Measurements from ENCODE around the gene CSNK1G2.

CSNK1G2 gene

DNA sequence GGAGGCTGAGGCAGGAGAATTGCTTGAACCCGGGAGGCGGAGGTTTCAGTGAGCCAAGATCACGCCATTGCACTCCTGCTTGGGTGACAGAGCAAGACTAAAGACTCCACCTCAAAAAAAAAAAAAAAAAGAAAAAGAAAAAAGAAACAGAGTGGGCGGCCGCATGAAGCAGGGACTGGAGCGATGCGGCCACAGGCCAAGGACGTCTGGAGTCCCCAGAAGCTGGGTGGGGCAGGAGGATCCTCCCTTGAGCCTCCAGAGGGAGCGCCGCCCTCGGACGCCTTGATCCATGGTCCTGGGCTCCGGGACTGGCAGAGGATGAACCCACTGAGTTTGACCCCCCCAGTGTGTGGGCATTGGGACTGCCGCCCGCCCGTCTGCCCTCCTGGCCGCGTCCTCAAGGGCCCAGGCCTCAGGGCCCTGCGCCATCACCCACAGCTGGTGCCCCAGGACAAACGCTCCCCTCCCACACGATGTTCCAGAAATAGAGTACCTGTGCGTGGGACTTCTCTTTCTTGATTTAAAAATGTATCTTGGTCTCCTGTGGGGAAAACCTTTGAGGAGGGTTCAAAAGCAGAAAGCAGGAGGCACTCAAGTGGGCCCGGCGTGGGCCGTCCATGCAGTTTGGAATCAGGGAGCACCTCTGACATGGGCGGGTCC is 59.0 kb downstream of the CSNK1G2 start:
- in situ Hi-C loops (cut with MboI; ENCODE audit: low pct_unique_long_range_greater_than_20kb, low sequenced_read_pairs) = no loop called here
- no peak for DNase-seq

DNA sequence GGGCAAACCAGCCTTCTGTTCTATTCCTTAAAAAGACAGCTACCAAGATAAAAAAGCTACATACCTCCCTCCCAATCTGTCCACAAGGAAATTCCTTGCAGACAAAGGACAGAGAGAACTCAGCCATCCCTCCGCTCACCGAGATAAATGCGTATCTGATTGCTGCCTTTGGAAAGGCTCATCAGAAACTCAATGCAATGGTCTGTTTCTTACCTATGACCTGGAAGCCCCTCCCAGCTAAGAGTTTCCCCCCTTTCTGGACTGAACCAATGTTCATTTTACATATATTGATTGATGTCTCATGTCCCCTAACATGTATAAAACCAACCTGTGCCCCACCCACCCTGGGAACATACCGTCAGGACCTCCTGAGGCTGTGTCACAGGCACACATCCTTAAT is 62.9 kb downstream of the CSNK1G2 start:
- in situ Hi-C loops (cut with MboI; ENCODE audit: low pct_unique_long_range_greater_than_20kb, low sequenced_read_pairs) = no loop called here
- no peak for DNase-seq

DNA sequence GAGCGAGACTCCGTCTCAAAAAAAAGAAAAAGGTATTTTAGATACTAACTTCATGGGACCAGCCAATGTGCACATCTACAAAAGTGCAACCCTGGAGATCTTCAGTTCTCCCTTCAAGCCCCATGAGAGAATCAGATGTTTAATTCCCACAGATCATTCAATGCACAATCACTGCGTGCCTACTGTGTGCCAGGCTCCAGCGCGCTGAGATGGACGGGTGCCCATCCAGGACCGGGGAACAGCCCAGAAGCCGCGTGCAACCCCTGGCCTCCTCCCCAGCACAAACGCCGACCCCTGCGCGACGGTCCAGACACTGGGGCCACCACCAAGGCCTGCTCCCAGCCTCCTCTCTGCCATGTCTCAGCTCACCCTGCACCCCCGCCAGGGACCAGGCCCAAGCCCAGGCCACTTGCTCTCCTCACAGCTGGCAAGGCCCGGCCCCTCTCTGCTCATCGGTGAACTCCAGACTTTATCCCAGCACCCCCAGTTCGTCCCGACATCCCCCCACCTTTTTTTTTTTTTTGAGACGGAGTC is 69.2 kb downstream of the CSNK1G2 start:
- in situ Hi-C loops (cut with MboI; ENCODE audit: low pct_unique_long_range_greater_than_20kb, low sequenced_read_pairs) = no loop called here
- DNase-seq = no peak

DNA sequence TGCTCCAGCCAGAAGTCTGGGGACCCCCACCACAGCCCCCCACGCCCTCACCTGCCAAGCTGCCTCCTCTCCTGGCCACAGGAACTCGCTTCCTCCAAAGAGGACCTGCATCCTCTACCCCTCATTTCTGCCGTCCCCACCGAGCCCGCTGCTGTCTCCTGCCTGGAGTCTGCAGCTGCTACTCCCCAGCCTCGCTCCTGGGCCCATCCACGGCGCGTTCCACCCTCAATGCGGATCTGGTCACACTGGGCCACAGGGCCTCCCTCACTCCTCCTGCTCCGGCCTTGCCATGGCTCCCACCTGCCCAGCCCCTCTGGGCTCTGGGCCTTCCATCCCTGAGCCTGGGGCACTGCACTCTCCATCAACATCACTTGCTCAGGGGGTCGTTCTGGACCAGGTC is 70.2 kb downstream of the CSNK1G2 start:
- in situ Hi-C loops (cut with MboI; ENCODE audit: low pct_unique_long_range_greater_than_20kb, low sequenced_read_pairs) = no loop called here
- no peak for DNase-seq

DNA sequence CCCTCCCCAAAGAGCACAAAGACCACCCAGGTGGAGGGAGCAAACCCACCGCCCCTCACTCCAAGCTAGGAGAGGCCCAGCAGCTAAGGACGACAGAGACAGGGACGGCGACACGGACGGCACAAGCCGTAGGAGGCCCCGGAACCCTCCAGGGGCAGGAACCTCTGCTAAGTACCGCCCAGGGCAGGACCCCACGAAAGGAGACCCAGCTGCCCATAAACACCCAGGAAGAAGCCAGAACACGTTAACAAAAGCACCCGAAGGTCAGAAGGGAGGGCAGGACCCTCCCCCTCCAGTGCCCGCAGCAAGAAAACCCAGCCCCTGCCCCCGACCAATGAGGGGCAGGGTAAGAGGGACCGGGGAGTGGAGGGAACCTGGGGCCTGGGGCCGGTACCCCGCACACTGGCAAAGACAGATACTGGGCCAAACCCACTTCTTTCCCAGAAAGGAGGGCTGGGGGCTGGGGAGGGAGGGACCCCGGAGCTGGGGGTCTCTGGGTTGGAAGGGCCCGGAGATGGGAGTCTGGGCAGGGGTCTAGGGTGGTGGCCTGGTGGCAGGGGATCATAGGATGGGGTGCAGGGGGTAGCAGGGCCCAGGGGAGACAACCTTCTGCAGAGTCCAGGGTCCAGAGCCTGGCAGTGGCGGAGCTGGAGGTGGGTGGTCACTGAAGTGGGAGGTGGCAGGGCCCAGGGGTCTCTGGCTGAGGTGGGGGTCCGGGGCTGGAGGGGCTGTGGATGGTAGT is 72.1 kb downstream of the CSNK1G2 start:
- in situ Hi-C loops (cut with MboI; ENCODE audit: low pct_unique_long_range_greater_than_20kb, low sequenced_read_pairs) = no loop called here
- DNase-seq = no peak

DNA sequence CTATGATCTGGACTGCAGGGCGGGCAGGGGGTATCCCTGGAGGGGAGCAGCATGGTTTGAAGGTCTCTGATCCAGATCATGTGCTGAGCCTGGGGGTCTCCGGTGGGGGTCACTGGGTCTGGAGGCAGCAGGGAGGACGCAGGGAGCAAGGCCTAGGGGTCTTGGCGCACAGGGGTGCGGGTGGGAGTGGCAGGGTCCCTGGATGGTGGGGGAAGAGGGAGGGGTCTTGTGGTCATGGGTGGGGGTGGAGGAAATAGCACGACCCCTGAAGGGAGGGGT is 72.7 kb downstream of the CSNK1G2 start:
- in situ Hi-C loops (cut with MboI; ENCODE audit: low pct_unique_long_range_greater_than_20kb, low sequenced_read_pairs) = no loop called here

DNA sequence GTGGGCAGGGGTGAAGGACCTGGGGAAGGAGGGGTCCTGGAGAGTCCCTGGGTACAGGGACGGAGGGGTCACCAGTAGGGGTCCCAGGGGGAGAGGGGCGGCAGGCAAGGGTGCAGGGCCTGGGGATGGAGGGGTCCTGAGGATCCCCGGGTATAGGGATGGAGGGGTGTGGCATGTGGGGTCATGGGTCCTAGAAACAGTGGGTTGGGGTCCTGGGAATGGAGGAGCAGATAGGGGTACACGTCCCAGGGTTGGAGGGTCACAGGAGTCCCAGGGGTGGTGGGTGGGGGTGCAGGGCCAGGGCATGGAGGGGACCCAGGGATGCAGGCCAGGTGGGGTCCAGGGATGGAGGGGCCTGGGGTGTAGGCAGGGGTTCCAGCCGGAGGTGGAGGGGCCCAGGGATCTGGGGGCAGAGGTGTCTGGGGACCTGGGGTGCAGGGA is 73.2 kb downstream of the CSNK1G2 start:
- in situ Hi-C loops (cut with MboI; ENCODE audit: low pct_unique_long_range_greater_than_20kb, low sequenced_read_pairs) = no loop called here
- no peak for DNase-seq

More for the DNA sequence above, 72.7 kb downstream of the CSNK1G2 start:
- DNase-seq = no peak

DNA sequence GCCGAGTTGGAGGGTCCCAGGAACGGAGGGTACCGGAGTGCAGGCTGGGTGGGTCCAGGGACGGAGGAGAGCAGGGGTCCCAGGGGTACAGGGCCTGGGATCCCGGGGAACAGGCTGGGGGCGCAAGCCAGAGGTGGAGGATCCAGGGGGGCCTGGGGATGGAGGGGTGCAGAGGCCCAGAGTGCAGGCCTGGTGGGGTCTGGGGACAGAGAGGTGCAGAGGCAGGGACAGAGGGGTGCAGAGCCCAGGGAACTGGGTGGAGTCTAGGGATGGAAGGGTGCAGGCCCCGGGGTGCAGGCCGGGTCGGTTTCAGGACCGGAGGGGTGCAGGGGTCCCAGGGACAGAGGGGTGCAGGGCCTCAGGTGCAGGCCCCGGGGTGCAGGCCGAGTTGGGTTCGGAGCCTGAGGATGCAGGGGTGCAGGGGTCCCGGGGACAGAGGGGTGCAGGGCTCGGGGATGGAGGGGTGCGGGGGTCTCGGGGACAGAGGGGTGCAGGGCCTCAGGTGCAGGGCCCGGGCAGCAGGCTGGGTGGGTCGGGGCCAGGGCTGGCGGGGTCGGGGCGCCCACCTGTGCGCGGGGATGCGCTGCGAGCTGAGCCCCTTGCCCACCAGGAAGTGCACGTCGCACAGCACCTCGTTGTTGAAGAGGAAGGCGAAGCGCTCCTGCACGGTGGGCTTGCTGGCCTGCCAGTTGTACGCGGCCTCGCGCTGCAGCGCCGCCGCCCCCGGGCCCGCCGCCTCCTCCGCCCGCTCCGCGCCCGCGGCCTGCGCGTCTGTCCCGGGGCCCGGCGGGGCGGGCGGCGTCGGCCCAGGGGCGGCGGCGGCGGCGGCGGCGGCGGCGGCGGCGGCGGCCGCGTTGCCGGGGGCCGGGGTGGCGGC is 74.0 kb downstream of the CSNK1G2 start:
- DNase-seq = no peak
- in situ Hi-C loops (cut with MboI; ENCODE audit: low pct_unique_long_range_greater_than_20kb, low sequenced_read_pairs) = no loop called here

DNA sequence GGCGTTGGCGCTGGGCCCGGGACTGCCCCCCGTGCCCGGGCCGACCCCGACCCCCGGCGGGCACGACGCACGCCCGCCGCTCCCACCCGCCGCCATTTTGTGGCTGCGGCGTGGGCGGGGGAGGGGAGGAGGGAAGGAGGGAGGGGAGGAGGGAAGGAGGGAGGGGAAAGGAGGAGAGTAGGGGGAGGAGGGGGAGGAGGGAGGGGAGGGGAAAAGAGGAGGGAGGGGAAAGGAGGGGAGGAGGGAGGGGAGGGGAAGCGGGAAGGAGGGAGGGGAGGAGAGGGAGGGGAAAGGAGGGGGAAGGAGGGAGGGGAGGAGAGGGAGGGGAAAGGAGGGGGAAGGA is 74.6 kb downstream of the CSNK1G2 start, which contains the start of gene BTBD2:
Gene BTBD2, minus strand, starts transcription at position 107 of the 343 bp plus-strand sequence. Its CDS starts 11 bp downstream, at position 96.
- no peak for DNase-seq
- in situ Hi-C loops (cut with MboI; ENCODE audit: low pct_unique_long_range_greater_than_20kb, low sequenced_read_pairs) = no loop called here

DNA sequence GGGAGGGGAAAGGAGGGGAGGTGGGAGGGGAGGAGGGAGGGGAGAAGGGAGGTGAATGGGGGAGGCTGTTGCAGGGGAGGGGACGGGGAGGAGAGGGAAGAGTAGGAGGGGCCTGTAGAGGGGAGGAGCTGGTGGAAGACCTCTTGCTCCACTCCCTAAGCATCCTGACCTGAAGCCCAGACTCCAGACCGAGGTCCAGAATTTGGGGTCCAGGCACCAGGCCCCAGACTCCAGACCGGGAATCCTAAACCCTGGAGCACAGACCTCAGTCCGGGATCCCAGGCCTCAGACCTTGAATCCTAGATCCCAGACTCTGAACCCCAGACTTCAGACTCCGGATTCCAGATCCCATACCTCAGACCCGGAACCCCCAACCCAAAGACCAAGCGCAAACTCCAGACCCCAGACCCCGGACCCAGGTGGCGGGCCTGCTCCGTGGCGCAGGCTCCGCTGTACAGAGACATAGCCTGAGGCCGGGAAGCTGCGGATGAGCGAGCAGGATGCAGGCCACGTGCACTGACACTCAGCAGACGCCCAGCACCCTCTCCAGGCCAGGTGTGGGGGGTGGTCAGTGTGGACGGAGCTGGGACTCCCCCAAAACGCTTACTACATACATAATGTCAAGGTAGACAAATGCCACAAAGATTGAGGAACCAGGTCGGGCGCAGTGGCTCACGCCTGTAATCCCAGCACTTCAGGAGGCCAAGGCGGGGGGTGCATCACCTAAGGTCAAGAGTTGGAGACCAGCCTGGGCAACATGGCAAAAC is 75.3 kb downstream of the CSNK1G2 start:
- in situ Hi-C loops (cut with MboI; ENCODE audit: low pct_unique_long_range_greater_than_20kb, low sequenced_read_pairs) = no loop called here

DNA sequence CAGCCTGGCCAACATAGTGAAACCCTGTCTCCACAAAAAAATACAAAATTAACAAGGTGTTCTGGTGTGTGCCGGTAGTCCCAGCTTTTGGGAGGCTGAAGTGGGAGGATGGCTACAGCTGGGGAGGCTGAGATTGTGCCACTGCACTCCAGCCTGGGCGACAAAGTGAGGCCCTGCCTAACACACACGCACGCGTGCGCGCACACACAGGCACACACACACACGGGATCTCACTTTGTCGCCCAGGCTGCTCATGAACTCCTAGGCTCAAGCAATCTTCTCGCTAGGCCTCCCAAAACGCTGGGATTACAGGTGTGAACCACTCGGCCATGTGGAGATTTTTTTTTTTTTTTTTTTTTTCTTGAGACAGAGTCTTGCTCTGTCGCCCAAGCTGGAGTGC is 77.8 kb downstream of the CSNK1G2 start:
- in situ Hi-C loops (cut with MboI; ENCODE audit: low pct_unique_long_range_greater_than_20kb, low sequenced_read_pairs) = no loop called here
- DNase-seq = no peak

More for the DNA sequence above, 75.3 kb downstream of the CSNK1G2 start:
- no peak for DNase-seq

DNA sequence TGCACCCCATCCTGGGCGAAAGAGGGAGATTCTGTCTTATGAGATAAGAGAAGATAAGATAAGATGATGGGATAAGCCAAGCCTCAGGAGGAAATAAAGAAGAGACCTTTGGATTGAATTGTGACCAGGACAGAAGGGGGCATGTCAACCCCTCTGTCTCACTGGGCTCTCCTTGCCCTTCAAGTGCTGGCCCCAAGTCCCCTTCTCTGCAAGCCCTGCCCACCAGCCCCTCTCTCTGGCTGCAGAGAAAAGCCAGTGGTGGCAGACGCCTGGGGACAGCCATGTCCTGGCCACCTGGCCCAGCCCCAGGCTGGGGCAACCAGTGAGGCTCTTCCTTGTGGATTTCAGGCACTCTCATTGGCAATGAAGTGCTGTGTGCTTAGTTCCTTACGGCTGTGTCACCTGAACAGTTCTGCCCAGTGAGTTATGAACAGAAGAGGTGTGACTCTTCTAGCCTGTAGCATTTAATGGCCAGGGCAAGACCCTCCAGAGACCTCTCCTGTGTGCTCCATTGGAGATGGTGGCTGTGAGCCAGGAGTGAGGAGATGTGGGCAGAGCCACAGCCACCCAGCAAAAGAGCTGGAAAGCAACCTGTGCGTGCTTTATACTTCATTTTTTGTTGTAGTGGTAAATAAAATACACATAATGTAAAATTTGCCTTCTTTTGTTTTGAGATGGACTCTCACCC is 80.6 kb downstream of the CSNK1G2 start:
- DNase-seq = no peak
- in situ Hi-C loops (cut with MboI; ENCODE audit: low pct_unique_long_range_greater_than_20kb, low sequenced_read_pairs) = no loop called here

DNA sequence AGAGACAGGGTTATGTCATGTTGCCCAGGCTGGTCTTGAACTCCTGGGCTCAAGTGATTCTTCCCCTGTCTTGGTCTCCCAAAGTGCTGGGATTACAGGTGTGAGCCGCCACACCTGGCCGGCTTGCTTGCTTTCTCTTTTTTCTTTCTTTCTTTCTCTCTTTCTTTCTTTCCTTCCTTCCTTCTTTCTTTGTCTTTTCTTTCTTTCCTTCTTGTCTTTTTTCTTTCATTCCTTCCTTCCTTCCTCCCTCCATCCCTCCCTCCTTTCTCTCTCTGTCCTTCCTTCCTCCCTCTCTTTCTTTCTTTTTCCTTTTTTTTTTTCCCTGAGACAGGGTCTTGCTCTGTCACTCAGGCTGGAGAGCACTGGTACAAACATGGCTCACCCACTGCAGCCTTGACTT is 81.3 kb downstream of the CSNK1G2 start:
- in situ Hi-C loops (cut with MboI; ENCODE audit: low pct_unique_long_range_greater_than_20kb, low sequenced_read_pairs) = no loop called here
- no peak for DNase-seq

DNA sequence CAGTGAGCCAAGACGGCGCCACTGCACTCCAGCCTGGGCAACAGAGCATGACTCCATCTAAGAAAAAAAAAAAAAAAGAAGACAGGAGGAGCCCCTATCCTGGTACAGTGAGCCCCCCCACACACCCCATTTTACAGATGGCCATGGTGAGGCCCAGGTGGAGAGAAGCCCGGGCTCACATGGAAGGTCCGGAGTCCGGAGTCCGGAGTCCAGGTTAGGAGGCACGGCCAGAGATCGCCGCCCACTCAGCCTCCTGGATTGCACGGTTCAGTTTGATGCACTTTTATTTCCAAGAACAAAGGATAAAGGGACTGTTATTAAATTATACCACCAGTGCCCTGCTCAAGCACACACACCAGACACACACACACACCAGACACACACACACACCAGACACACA is 85.8 kb downstream of the CSNK1G2 start:
- DNase-seq = no peak
- in situ Hi-C loops (cut with MboI; ENCODE audit: low pct_unique_long_range_greater_than_20kb, low sequenced_read_pairs) = no loop called here

DNA sequence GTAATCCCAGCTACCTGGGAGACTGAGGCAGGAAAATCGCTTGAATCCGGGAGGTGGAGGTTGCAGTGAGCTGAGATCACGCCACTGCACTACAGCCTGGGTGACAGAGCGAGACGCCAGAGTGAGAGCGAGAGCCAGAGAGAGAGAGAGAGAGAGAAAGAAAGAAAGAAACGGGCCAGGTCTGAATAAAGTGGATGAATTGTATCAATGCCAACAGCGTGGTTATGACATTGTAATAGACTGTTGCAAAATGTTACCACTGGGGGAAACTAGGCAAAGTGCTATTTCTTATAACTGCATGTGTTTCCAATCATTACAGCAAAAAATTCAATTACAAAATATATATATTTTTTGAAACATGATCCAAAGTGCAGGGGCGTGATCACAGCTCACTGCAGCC is 86.4 kb downstream of the CSNK1G2 start:
- DNase-seq = no peak

More for the DNA sequence above, 86.4 kb downstream of the CSNK1G2 start:
- in situ Hi-C loops (cut with MboI; ENCODE audit: low pct_unique_long_range_greater_than_20kb, low sequenced_read_pairs) = no loop called here

Measured in KBM-7 (cell line).